Measurements from ENCODE around the gene ATXN1.

Gene ATXN1

GRCh38 chr6:16398587-16398986, 362.7 kb downstream of the ATXN1 start:
- no peak overlapping the region for H3K9ac ChIP-seq (ENCODE audit: low read length)
- no peaks in the 10 kb centered on the region for H3K4me1 ChIP-seq (ENCODE audit: control insufficient read depth, low read depth, low read length)
- no peak overlapping the region for H4K5ac ChIP-seq (ENCODE audit: low read length)
- no peak overlapping the region for H4K8ac ChIP-seq (ENCODE audit: low read depth, low read length)
- WGBS (ENCODE audit: extremely low coverage, insufficient coverage, low lambda C conversion rate) = no CpG with 5 or more reads among the region's 5 CpGs
- no peak overlapping the region for H3K23ac ChIP-seq (ENCODE audit: low read length)
- H3K4me2 ChIP-seq (ENCODE audit: low read length) = no peak overlapping the region
- no peaks in the 10 kb centered on the region for H3K79me2 ChIP-seq (ENCODE audit: control insufficient read depth, insufficient read depth, low read length)
- no peaks in the 10 kb centered on the region for H3K79me1 ChIP-seq (ENCODE audit: low read length)
- no peak overlapping the region for H3K4me3 ChIP-seq (ENCODE audit: low read length)
- H3K18ac ChIP-seq (ENCODE audit: low read length) = no peak overlapping the region
- H3K27me3 ChIP-seq (ENCODE audit: insufficient read depth, low read length, poor library complexity) = no peaks in the 10 kb centered on the region
- no peak overlapping the region for H2BK120ac ChIP-seq (ENCODE audit: low read depth, low read length)
- no peak for DNase-seq
- no peak overlapping the region for H3K4ac ChIP-seq (ENCODE audit: low read depth, low read length)
- no peak overlapping the region for H3K56ac ChIP-seq (ENCODE audit: low read length)
- no peak overlapping the region for H2BK5ac ChIP-seq (ENCODE audit: low read length)
- H2AK5ac ChIP-seq (ENCODE audit: low read length) = no peak overlapping the region
- H3K27ac ChIP-seq (ENCODE audit: low read depth, low read length) = no peak overlapping the region
- H2BK15ac ChIP-seq (replicated peaks; ENCODE audit: low read depth) = no peak overlapping the region
- no peaks in the 10 kb centered on the region for H3K36me3 ChIP-seq (ENCODE audit: control insufficient read depth, insufficient read depth, low read length)

DNA sequence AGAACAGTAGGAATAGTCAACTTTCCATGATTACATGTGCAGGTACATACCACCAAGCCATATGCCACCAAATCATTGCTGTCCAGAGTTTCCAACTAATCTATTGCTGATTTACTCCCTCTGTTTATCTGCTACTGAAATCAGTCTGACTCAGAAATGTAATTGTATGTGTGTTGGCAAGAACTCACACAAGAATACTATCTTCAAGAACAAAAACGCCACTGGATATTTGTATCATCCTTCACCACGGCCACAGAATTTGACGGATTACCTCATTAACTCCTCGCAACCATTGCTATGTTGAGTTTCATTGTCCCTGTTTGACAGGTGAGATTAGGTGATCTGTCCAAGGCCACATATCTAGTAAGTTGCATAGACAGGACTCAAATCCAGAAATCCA, 363.6 kb downstream of the ATXN1 start:
- H3K79me2 ChIP-seq (ENCODE audit: control insufficient read depth, insufficient read depth, low read length) = no peaks in the 10 kb centered on the region
- no peak overlapping the region for H4K5ac ChIP-seq (ENCODE audit: low read length)
- no peak overlapping the region for H2AK5ac ChIP-seq (ENCODE audit: low read length)
- no peak overlapping the region for H3K56ac ChIP-seq (ENCODE audit: low read length)
- no peak overlapping the region for H3K4me3 ChIP-seq (ENCODE audit: low read length)
- H2BK15ac ChIP-seq (replicated peaks; ENCODE audit: low read depth) = no peak overlapping the region
- no CpG with 5 or more reads among the region's 4 CpGs for WGBS (ENCODE audit: extremely low coverage, insufficient coverage, low lambda C conversion rate)
- no peak overlapping the region for H3K9ac ChIP-seq (ENCODE audit: low read length)
- no peak overlapping the region for H2BK5ac ChIP-seq (ENCODE audit: low read length)
- H3K4me1 ChIP-seq (ENCODE audit: control insufficient read depth, low read depth, low read length) = no peaks in the 10 kb centered on the region
- no peaks in the 10 kb centered on the region for H3K36me3 ChIP-seq (ENCODE audit: control insufficient read depth, insufficient read depth, low read length)
- no peak overlapping the region for H3K27ac ChIP-seq (ENCODE audit: low read depth, low read length)
- no peak overlapping the region for H3K23ac ChIP-seq (ENCODE audit: low read length)
- no peak for DNase-seq
- no peak overlapping the region for H3K4me2 ChIP-seq (ENCODE audit: low read length)
- no peak overlapping the region for H3K4ac ChIP-seq (ENCODE audit: low read depth, low read length)
- no peaks in the 10 kb centered on the region for H3K79me1 ChIP-seq (ENCODE audit: low read length)
- no peak overlapping the region for H2BK120ac ChIP-seq (ENCODE audit: low read depth, low read length)
- H4K8ac ChIP-seq (ENCODE audit: low read depth, low read length) = no peak overlapping the region
- no peak overlapping the region for H3K18ac ChIP-seq (ENCODE audit: low read length)
- H3K27me3 ChIP-seq (ENCODE audit: insufficient read depth, low read length, poor library complexity) = no peaks in the 10 kb centered on the region

GRCh38 chr6:16396497-16397319, 364.6 kb downstream of the ATXN1 start:
- H3K4me3 ChIP-seq (ENCODE audit: low read length) = no peak overlapping the region
- no peak overlapping the region for H3K18ac ChIP-seq (ENCODE audit: low read length)
- H4K8ac ChIP-seq (ENCODE audit: low read depth, low read length) = no peak overlapping the region
- H3K79me1 ChIP-seq (ENCODE audit: low read length) = no peaks in the 10 kb centered on the region
- no peak overlapping the region for H4K5ac ChIP-seq (ENCODE audit: low read length)
- H2BK5ac ChIP-seq (ENCODE audit: low read length) = no peak overlapping the region
- H2BK15ac ChIP-seq (replicated peaks; ENCODE audit: low read depth) = no peak overlapping the region
- no peak overlapping the region for H3K4ac ChIP-seq (ENCODE audit: low read depth, low read length)
- no peak overlapping the region for H3K4me2 ChIP-seq (ENCODE audit: low read length)
- H3K27me3 ChIP-seq (ENCODE audit: insufficient read depth, low read length, poor library complexity) = no peaks in the 10 kb centered on the region
- no peaks in the 10 kb centered on the region for H3K4me1 ChIP-seq (ENCODE audit: control insufficient read depth, low read depth, low read length)
- H3K9ac ChIP-seq (ENCODE audit: low read length) = no peak overlapping the region
- H3K79me2 ChIP-seq (ENCODE audit: control insufficient read depth, insufficient read depth, low read length) = no peaks in the 10 kb centered on the region
- 100% methylated on average over 1 of the region's 7 CpGs for WGBS (ENCODE audit: extremely low coverage, insufficient coverage, low lambda C conversion rate)
- H2AK5ac ChIP-seq (ENCODE audit: low read length) = no peak overlapping the region
- H3K36me3 ChIP-seq (ENCODE audit: control insufficient read depth, insufficient read depth, low read length) = no peaks in the 10 kb centered on the region
- H3K23ac ChIP-seq (ENCODE audit: low read length) = no peak overlapping the region
- DNase-seq = no peak
- H2BK120ac ChIP-seq (ENCODE audit: low read depth, low read length) = no peak overlapping the region
- no peak overlapping the region for H3K27ac ChIP-seq (ENCODE audit: low read depth, low read length)
- no peak overlapping the region for H3K56ac ChIP-seq (ENCODE audit: low read length)

- Histone ChIP-seq H3K9ac (ENCODE audit: low read length) (no peak overlapping the region), H2BK5ac (ENCODE audit: low read length) (no peak overlapping the region), H2BK15ac (replicated peaks; ENCODE audit: low read depth) (no peak overlapping the region), H3K4ac (ENCODE audit: low read depth, low read length) (no peak overlapping the region), H3K4me3 (ENCODE audit: low read length) (no peak overlapping the region), H3K79me2 (ENCODE audit: control insufficient read depth, insufficient read depth, low read length) (no peaks in the 10 kb centered on the region), H3K79me1 (ENCODE audit: low read length) (no peaks in the 10 kb centered on the region), H3K23ac (ENCODE audit: low read length) (no peak overlapping the region), H4K5ac (ENCODE audit: low read length) (no peak overlapping the region), H3K27ac (ENCODE audit: low read depth, low read length) (no peak overlapping the region), H4K8ac (ENCODE audit: low read depth, low read length) (no peak overlapping the region), H3K27me3 (ENCODE audit: insufficient read depth, low read length, poor library complexity) (no peaks in the 10 kb centered on the region), H2BK120ac (ENCODE audit: low read depth, low read length) (no peak overlapping the region), H3K56ac (ENCODE audit: low read length) (no peak overlapping the region), H2AK5ac (ENCODE audit: low read length) (no peak overlapping the region), H3K18ac (ENCODE audit: low read length) (no peak overlapping the region), H3K36me3 (ENCODE audit: control insufficient read depth, insufficient read depth, low read length) (no peaks in the 10 kb centered on the region), H3K4me1 (ENCODE audit: control insufficient read depth, low read depth, low read length) (no peaks in the 10 kb centered on the region), H3K4me2 (ENCODE audit: low read length) (no peak overlapping the region)
- no CpG with 5 or more reads among the region's 2 CpGs for WGBS (ENCODE audit: extremely low coverage, insufficient coverage, low lambda C conversion rate)
- no peak for DNase-seq
Observed at GRCh38 chr6:16394632-16395031, 366.6 kb downstream of the ATXN1 start.

GRCh38 chr6:16393326-16393725, 367.9 kb downstream of the ATXN1 start:
- Histone ChIP-seq H3K79me2 (ENCODE audit: control insufficient read depth, insufficient read depth, low read length) (no peaks in the 10 kb centered on the region), H3K9ac (ENCODE audit: low read length) (no peak overlapping the region), H3K4ac (ENCODE audit: low read depth, low read length) (no peak overlapping the region), H4K8ac (ENCODE audit: low read depth, low read length) (no peak overlapping the region), H3K27ac (ENCODE audit: low read depth, low read length) (no peak overlapping the region), H3K23ac (ENCODE audit: low read length) (no peak overlapping the region), H3K4me3 (ENCODE audit: low read length) (no peak overlapping the region), H2AK5ac (ENCODE audit: low read length) (no peak overlapping the region), H3K79me1 (ENCODE audit: low read length) (no peaks in the 10 kb centered on the region), H2BK15ac (replicated peaks; ENCODE audit: low read depth) (no peak overlapping the region), H3K56ac (ENCODE audit: low read length) (no peak overlapping the region), H4K5ac (ENCODE audit: low read length) (no peak overlapping the region), H2BK120ac (ENCODE audit: low read depth, low read length) (no peak overlapping the region), H3K4me1 (ENCODE audit: control insufficient read depth, low read depth, low read length) (no peaks in the 10 kb centered on the region), H3K4me2 (ENCODE audit: low read length) (no peak overlapping the region), H3K18ac (ENCODE audit: low read length) (no peak overlapping the region), H2BK5ac (ENCODE audit: low read length) (no peak overlapping the region), H3K36me3 (ENCODE audit: control insufficient read depth, insufficient read depth, low read length) (no peaks in the 10 kb centered on the region), H3K27me3 (ENCODE audit: insufficient read depth, low read length, poor library complexity) (no peaks in the 10 kb centered on the region)
- DNase-seq = no peak
- no CpG with 5 or more reads among the region's 4 CpGs for WGBS (ENCODE audit: extremely low coverage, insufficient coverage, low lambda C conversion rate)

- Histone ChIP-seq H3K4ac (ENCODE audit: low read depth, low read length) (no peak overlapping the region), H3K27me3 (ENCODE audit: insufficient read depth, low read length, poor library complexity) (no peaks in the 10 kb centered on the region), H4K8ac (ENCODE audit: low read depth, low read length) (no peak overlapping the region), H3K4me2 (ENCODE audit: low read length) (no peak overlapping the region), H2BK5ac (ENCODE audit: low read length) (no peak overlapping the region), H3K36me3 (ENCODE audit: control insufficient read depth, insufficient read depth, low read length) (no peaks in the 10 kb centered on the region), H3K9ac (ENCODE audit: low read length) (no peak overlapping the region), H3K79me1 (ENCODE audit: low read length) (no peaks in the 10 kb centered on the region), H2BK120ac (ENCODE audit: low read depth, low read length) (no peak overlapping the region), H3K4me3 (ENCODE audit: low read length) (no peak overlapping the region), H3K23ac (ENCODE audit: low read length) (no peak overlapping the region), H3K4me1 (ENCODE audit: control insufficient read depth, low read depth, low read length) (no peaks in the 10 kb centered on the region), H4K5ac (ENCODE audit: low read length) (no peak overlapping the region), H2BK15ac (replicated peaks; ENCODE audit: low read depth) (no peak overlapping the region), H3K18ac (ENCODE audit: low read length) (no peak overlapping the region), H3K56ac (ENCODE audit: low read length) (no peak overlapping the region), H3K27ac (ENCODE audit: low read depth, low read length) (no peak overlapping the region), H2AK5ac (ENCODE audit: low read length) (no peak overlapping the region), H3K79me2 (ENCODE audit: control insufficient read depth, insufficient read depth, low read length) (no peaks in the 10 kb centered on the region)
- DNase-seq = no peak
- no CpG with 5 or more reads among the region's 1 CpG for WGBS (ENCODE audit: extremely low coverage, insufficient coverage, low lambda C conversion rate)
Observed at GRCh38 chr6:16392010-16392409, 369.2 kb downstream of the ATXN1 start.
